Measurements from ENCODE around the gene SEPHS2.
A peak's percentile ranks its signal among the peaks of the same experiment; 100 is the strongest.

The SEPHS2 gene

GRCh38 chr16:30491744-30492308 lies 46.2 kb upstream of the SEPHS2 start:
- Histone ChIP-seq H3K27me3 (ENCODE audit: insufficient read depth, low read length, poor library complexity) (no peaks in the 10 kb centered on the region), H3K27ac (ENCODE audit: low read length) (0 out of 2 replicates have a peak overlapping the region, but pooled peaks have one; percentile 41), H3K9me3 (ENCODE audit: insufficient read depth, low read length, severe bottlenecking) (no peaks in the 10 kb centered on the region), H2AFZ (ENCODE audit: low read depth, low read length) (no peak overlapping the region), H3K4me1 (ENCODE audit: insufficient read depth, low read length) (no peaks in the 10 kb centered on the region), H3K79me2 (ENCODE audit: insufficient read depth, low read length) (no peaks in the 10 kb centered on the region), H3K4me3 (ENCODE audit: low read depth in 1 of 2, low read length in 2 of 2) (no peak overlapping the region), H3K36me3 (ENCODE audit: insufficient read depth, low read length) (peaks cover 4% of the 10 kb centered on the region; the same call in 1 of the 2 replicates), H4K20me1 (ENCODE audit: insufficient read depth, low read length) (no peaks in the 10 kb centered on the region), H3K9ac (ENCODE audit: low read depth, low read length) (no peak overlapping the region), H3K4me2 (ENCODE audit: insufficient read depth, low read length) (no peak overlapping the region)
- DNase-seq (peak; percentile 26), ATAC-seq (ENCODE audit: insufficient read depth, low read depth) (peak; percentile 48)
- TF ChIP-seq EZH2 (IDR thresholded peaks at IDR 0.05; ENCODE audit: borderline replicate concordance, low read depth, low read length, severe bottlenecking) (no peak), CTCF (IDR thresholded peaks at IDR 0.05; ENCODE audit: borderline replicate concordance, extremely low read depth, low read length, poor library complexity, severe bottlenecking) (no peak)

- no peak overlapping the region for H2AFZ ChIP-seq (ENCODE audit: low read depth, low read length)
- H4K20me1 ChIP-seq (ENCODE audit: insufficient read depth, low read length) = no peaks in the 10 kb centered on the region
- no peaks in the 10 kb centered on the region for H3K4me1 ChIP-seq (ENCODE audit: insufficient read depth, low read length)
- H3K9me3 ChIP-seq (ENCODE audit: insufficient read depth, low read length, severe bottlenecking) = no peaks in the 10 kb centered on the region
- no peaks in the 10 kb centered on the region for H3K27me3 ChIP-seq (ENCODE audit: insufficient read depth, low read length, poor library complexity)
- H3K36me3 ChIP-seq (ENCODE audit: insufficient read depth, low read length) = peaks cover 4% of the 10 kb centered on the region; the same call in 1 of the 2 replicates
- no peak for DNase-seq
- no peak for TF ChIP-seq EZH2 (IDR thresholded peaks at IDR 0.05; ENCODE audit: borderline replicate concordance, low read depth, low read length, severe bottlenecking)
- no peak for TF ChIP-seq CTCF (IDR thresholded peaks at IDR 0.05; ENCODE audit: borderline replicate concordance, extremely low read depth, low read length, poor library complexity, severe bottlenecking)
- ATAC-seq (ENCODE audit: insufficient read depth, low read depth) = no peak
- no peak overlapping the region for H3K9ac ChIP-seq (ENCODE audit: low read depth, low read length)
- no peak overlapping the region for H3K27ac ChIP-seq (ENCODE audit: low read length)
- no peaks in the 10 kb centered on the region for H3K79me2 ChIP-seq (ENCODE audit: insufficient read depth, low read length)
- no peak overlapping the region for H3K4me3 ChIP-seq (ENCODE audit: low read depth in 1 of 2, low read length in 2 of 2)
- no peak overlapping the region for H3K4me2 ChIP-seq (ENCODE audit: insufficient read depth, low read length)
These were observed 45.6 kb upstream of the SEPHS2 start for GRCh38 chr16:30491229-30491628.

DNA sequence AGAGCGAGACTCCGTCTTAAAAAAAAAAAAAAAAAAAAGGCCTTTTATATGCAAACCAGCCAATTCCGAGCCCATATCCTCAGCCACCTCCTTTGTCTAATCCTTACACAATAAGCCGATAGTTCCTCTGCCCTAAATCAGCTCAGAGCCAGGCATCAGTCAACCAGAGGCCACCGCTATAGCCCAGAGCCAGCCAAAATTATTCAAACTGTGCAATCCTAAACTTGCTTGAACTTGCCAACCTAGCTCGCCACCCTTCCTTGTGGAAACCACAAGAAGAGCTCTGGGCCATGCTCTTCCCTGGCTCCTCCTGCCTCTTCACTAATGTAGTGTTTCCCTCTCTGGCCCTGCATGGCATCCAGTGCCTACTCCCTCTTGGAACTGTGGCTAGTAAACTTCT lies 44.5 kb upstream of the SEPHS2 start:
- peaks cover 4% of the 10 kb centered on the region; the same call in 1 of the 2 replicates for H3K36me3 ChIP-seq (ENCODE audit: insufficient read depth, low read length)
- no peak overlapping the region for H3K4me2 ChIP-seq (ENCODE audit: insufficient read depth, low read length)
- no peaks in the 10 kb centered on the region for H3K79me2 ChIP-seq (ENCODE audit: insufficient read depth, low read length)
- no peak overlapping the region for H2AFZ ChIP-seq (ENCODE audit: low read depth, low read length)
- no peak for DNase-seq
- H3K4me3 ChIP-seq (ENCODE audit: low read depth in 1 of 2, low read length in 2 of 2) = no peak overlapping the region
- no peaks in the 10 kb centered on the region for H4K20me1 ChIP-seq (ENCODE audit: insufficient read depth, low read length)
- H3K27ac ChIP-seq (ENCODE audit: low read length) = no peak overlapping the region
- ATAC-seq (ENCODE audit: insufficient read depth, low read depth) = peak; percentile 35; the same call in 1 of the 3 replicates
- TF ChIP-seq CTCF (IDR thresholded peaks at IDR 0.05; ENCODE audit: borderline replicate concordance, extremely low read depth, low read length, poor library complexity, severe bottlenecking) (no peak), EZH2 (IDR thresholded peaks at IDR 0.05; ENCODE audit: borderline replicate concordance, low read depth, low read length, severe bottlenecking) (no peak)
- no peaks in the 10 kb centered on the region for H3K27me3 ChIP-seq (ENCODE audit: insufficient read depth, low read length, poor library complexity)
- H3K9me3 ChIP-seq (ENCODE audit: insufficient read depth, low read length, severe bottlenecking) = no peaks in the 10 kb centered on the region
- H3K9ac ChIP-seq (ENCODE audit: low read depth, low read length) = no peak overlapping the region
- H3K4me1 ChIP-seq (ENCODE audit: insufficient read depth, low read length) = no peaks in the 10 kb centered on the region
